HL-60 (cell line): ENCODE results near the gene ZNF444.

Source experiments
- TF ChIP-seq, protein P1 (sequence below): IDR thresholded peaks from one replicate; pipeline ENCODE4 v1.5.1; 2011; ENCODE audit warnings: low read length, control low read depth, inconsistent platforms; ENCODE audit not compliant: insufficient read depth
- TF ChIP-seq, protein P2 (sequence below): IDR thresholded peaks from 2 replicates; pipeline ENCODE4 v1.6.1; 2012; ENCODE audit warnings: low read depth; ENCODE audit not compliant: insufficient replicate concordance

DNA sequence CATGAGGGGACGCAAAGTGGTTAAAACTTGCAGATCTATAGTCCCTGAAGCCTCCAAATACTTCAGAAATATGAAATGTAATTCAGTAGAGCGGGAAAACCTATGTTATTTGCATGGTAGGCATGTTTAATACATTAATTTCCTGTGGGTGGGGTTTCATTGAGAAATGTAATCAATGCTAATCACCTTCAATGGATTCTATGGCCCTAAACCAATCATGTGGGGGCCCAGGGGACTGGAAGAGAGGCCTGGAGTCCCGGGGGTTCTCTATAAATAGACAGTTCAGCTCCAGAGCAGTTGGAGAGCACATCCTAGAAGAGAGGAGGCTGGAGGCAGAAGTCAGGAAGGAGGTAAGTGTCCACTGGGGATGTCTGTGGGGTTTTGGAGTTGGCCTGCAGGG lies 60.9 kb downstream of the ZNF444 start, which contains the start of gene ZSCAN5C:
- TF ChIP-seq, protein P1, sequence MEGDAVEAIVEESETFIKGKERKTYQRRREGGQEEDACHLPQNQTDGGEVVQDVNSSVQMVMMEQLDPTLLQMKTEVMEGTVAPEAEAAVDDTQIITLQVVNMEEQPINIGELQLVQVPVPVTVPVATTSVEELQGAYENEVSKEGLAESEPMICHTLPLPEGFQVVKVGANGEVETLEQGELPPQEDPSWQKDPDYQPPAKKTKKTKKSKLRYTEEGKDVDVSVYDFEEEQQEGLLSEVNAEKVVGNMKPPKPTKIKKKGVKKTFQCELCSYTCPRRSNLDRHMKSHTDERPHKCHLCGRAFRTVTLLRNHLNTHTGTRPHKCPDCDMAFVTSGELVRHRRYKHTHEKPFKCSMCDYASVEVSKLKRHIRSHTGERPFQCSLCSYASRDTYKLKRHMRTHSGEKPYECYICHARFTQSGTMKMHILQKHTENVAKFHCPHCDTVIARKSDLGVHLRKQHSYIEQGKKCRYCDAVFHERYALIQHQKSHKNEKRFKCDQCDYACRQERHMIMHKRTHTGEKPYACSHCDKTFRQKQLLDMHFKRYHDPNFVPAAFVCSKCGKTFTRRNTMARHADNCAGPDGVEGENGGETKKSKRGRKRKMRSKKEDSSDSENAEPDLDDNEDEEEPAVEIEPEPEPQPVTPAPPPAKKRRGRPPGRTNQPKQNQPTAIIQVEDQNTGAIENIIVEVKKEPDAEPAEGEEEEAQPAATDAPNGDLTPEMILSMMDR, result no peak
- TF ChIP-seq, protein P2, sequence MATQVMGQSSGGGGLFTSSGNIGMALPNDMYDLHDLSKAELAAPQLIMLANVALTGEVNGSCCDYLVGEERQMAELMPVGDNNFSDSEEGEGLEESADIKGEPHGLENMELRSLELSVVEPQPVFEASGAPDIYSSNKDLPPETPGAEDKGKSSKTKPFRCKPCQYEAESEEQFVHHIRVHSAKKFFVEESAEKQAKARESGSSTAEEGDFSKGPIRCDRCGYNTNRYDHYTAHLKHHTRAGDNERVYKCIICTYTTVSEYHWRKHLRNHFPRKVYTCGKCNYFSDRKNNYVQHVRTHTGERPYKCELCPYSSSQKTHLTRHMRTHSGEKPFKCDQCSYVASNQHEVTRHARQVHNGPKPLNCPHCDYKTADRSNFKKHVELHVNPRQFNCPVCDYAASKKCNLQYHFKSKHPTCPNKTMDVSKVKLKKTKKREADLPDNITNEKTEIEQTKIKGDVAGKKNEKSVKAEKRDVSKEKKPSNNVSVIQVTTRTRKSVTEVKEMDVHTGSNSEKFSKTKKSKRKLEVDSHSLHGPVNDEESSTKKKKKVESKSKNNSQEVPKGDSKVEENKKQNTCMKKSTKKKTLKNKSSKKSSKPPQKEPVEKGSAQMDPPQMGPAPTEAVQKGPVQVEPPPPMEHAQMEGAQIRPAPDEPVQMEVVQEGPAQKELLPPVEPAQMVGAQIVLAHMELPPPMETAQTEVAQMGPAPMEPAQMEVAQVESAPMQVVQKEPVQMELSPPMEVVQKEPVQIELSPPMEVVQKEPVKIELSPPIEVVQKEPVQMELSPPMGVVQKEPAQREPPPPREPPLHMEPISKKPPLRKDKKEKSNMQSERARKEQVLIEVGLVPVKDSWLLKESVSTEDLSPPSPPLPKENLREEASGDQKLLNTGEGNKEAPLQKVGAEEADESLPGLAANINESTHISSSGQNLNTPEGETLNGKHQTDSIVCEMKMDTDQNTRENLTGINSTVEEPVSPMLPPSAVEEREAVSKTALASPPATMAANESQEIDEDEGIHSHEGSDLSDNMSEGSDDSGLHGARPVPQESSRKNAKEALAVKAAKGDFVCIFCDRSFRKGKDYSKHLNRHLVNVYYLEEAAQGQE, result no peak
